ENCODE measurements around the gene DOK5. TPM values are rescaled to one million over a fixed set of nuclear protein-coding genes. Genes with fewer than 3 reads are reported as not detected.

DOK5 gene
- total and polyA plus RNA-seq, 12 donors, result 0.29 to 2.0 (median 1.2) TPM; not detected in 1

- DNase-seq, result no peak
- H3K4me1 ChIP-seq (replicated peaks in 1 of 2), result no peaks in the 10 kb centered on the region
- peaks cover 2% of the 10 kb centered on the region for H3K27me3 ChIP-seq
- WGBS, 4 donors, result 67 to 73% (median 70%) methylated on average over 10 of the region's 10 CpGs
- TF ChIP-seq CTCF (IDR thresholded peaks at IDR 0.05) (no peak), POLR2A (IDR thresholded peaks at IDR 0.05) (no peak)
- H3K27ac ChIP-seq, result no peak overlapping the region
- intact Hi-C loops (cut with DNase I), result no loop called here
- H3K36me3 ChIP-seq (replicated peaks in 1 of 2), result no peaks in the 10 kb centered on the region
- no peaks in the 10 kb centered on the region for H3K9me3 ChIP-seq (replicated peaks in 1 of 3)
- no peak overlapping the region for H3K4me3 ChIP-seq
Observed at GRCh38 chr20:54601831-54602515, 126.6 kb downstream of the DOK5 start.

GRCh38 chr20:54605319-54605718 lies 129.9 kb downstream of the DOK5 start:
- Histone ChIP-seq H3K27ac (no peak overlapping the region), H3K4me3 (no peak overlapping the region), H3K36me3 (replicated peaks in 1 of 2) (no peaks in the 10 kb centered on the region), H3K9me3 (replicated peaks in 1 of 3) (no peaks in the 10 kb centered on the region), H3K27me3 (no peaks in the 10 kb centered on the region), H3K4me1 (replicated peaks in 1 of 2) (no peaks in the 10 kb centered on the region)
- TF ChIP-seq CTCF (IDR thresholded peaks at IDR 0.05) (no peak), POLR2A (IDR thresholded peaks at IDR 0.05) (no peak)
- WGBS, 4 donors, result 69 to 86% (median 75%) methylated on average over 3 of the region's 3 CpGs
- DNase-seq, result no peak
- intact Hi-C loops (cut with DNase I), result no loop called here

GRCh38 chr20:54606380-54606779 lies 131.0 kb downstream of the DOK5 start:
- intact Hi-C loops (cut with DNase I), result no loop called here
- 55 to 65% (median 60%) methylated on average over 3 of the region's 3 CpGs for WGBS, 4 donors
- DNase-seq, result no peak
- TF ChIP-seq POLR2A (IDR thresholded peaks at IDR 0.05), result no peak
- no peak for TF ChIP-seq CTCF (IDR thresholded peaks at IDR 0.05)
- Histone ChIP-seq H3K9me3 (replicated peaks in 1 of 3) (no peaks in the 10 kb centered on the region), H3K27ac (no peak overlapping the region), H3K4me3 (no peak overlapping the region), H3K36me3 (replicated peaks in 1 of 2) (no peaks in the 10 kb centered on the region), H3K4me1 (replicated peaks in 1 of 2) (no peaks in the 10 kb centered on the region), H3K27me3 (no peaks in the 10 kb centered on the region)

- 84 to 90% (median 87%) methylated on average over 4 of the region's 4 CpGs for WGBS, 4 donors
- no peak for DNase-seq
Observed at GRCh38 chr20:54608039-54608745, 132.8 kb downstream of the DOK5 start.

More at GRCh38 chr20:54608039-54608745, 132.8 kb downstream of the DOK5 start:
- no peak overlapping the region for H3K27ac ChIP-seq
- no peaks in the 10 kb centered on the region for H3K27me3 ChIP-seq
- H3K9me3 ChIP-seq (replicated peaks in 1 of 3), result no peaks in the 10 kb centered on the region
- intact Hi-C loops (cut with DNase I), result no loop called here
- no peaks in the 10 kb centered on the region for H3K4me1 ChIP-seq (replicated peaks in 1 of 2)
- no peaks in the 10 kb centered on the region for H3K36me3 ChIP-seq (replicated peaks in 1 of 2)
- H3K4me3 ChIP-seq, result no peak overlapping the region
- TF ChIP-seq POLR2A (IDR thresholded peaks at IDR 0.05) (no peak), CTCF (IDR thresholded peaks at IDR 0.05) (no peak)

All from adrenal gland (tissue), 12 donors.